ENCODE data around the gene PITHD1.

PITHD1 gene

DNA sequence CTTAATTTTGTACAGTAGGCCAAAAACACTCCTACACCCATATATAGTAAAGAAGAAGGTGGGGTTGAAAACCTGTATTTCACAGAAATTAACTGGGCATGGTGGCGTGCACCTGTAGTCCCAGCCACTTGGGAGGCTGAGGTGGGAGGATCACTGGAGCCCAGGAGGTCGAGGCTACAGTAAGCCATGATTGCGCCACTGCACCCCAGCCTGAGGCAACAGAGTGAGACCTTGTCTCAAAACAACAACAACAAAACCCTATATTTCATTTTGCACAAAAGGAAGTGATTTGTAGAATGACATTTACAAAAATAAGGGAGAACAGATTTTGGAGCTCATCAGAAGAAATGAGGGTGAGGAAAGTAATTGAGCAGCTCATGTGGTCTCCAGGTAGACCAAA, 10.5 kb downstream of the PITHD1 start:
- H3K4me3 ChIP-seq (replicated peaks in 1 of 2; ENCODE audit: low read depth in 2 of 2, low read length in 2 of 2): no peak overlapping the region
- TF ChIP-seq, protein P1, sequence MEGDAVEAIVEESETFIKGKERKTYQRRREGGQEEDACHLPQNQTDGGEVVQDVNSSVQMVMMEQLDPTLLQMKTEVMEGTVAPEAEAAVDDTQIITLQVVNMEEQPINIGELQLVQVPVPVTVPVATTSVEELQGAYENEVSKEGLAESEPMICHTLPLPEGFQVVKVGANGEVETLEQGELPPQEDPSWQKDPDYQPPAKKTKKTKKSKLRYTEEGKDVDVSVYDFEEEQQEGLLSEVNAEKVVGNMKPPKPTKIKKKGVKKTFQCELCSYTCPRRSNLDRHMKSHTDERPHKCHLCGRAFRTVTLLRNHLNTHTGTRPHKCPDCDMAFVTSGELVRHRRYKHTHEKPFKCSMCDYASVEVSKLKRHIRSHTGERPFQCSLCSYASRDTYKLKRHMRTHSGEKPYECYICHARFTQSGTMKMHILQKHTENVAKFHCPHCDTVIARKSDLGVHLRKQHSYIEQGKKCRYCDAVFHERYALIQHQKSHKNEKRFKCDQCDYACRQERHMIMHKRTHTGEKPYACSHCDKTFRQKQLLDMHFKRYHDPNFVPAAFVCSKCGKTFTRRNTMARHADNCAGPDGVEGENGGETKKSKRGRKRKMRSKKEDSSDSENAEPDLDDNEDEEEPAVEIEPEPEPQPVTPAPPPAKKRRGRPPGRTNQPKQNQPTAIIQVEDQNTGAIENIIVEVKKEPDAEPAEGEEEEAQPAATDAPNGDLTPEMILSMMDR (IDR thresholded peaks at IDR 0.05; ENCODE audit: low read depth, low read length): no peak
- DNase-seq (ENCODE audit: low read depth in 2 of 2): no peak

DNA sequence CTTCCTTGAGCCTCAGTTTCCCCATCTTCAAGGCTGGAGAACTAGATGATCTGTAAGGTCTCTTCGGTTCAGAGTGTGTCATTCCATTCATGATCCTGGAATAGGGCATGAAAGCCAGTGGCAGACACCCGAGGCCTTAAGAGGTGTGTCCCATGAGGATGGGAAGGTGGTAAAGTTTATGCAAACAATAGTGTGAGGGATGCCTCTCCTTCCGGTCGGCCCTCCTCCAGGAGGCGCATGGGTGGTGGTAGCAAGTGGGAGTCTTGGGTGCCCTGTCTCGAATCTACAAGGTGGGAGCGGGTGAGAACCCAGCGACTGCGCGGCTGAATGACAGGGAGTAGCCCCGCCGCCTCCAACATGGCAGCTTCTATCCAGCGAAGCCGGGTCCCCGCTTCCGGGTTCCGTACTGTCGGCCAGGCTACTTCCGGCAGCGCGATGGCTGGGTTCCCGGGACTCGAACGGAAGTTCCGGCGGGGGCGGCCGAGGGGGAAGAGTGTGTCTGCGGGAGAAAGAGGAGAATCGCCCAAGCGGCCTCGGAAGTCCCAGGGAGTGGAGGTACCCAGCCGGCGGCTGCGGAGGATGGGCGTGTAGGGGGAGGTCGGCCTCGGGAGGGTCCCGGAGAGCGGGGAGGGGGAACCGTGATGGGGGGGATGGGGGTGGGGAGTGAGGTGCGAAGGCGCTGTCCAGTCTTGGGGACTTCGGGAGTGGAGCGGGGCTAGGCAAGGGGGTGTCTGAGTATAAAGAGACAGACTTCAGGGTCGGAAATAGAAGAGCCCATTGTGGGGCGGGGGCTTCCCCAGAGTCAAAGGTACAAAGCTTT, 12.7 kb downstream of the PITHD1 start, which contains the start of gene LYPLA2:
TSS of gene LYPLA2 (plus strand) at position 450 of the 820 bp plus-strand sequence. CDS start 1,538 bp downstream, outside the sequence.
- TF ChIP-seq, protein P1 (IDR thresholded peaks at IDR 0.05; ENCODE audit: low read depth, low read length): no peak
- peak within 1 kb of the TSS; percentile 88 to 90 for H3K4me3 ChIP-seq (replicated peaks in 1 of 2; ENCODE audit: low read depth in 2 of 2, low read length in 2 of 2)
- DNase-seq (ENCODE audit: low read depth in 2 of 2): peak; percentile 88 to 93

DNA sequence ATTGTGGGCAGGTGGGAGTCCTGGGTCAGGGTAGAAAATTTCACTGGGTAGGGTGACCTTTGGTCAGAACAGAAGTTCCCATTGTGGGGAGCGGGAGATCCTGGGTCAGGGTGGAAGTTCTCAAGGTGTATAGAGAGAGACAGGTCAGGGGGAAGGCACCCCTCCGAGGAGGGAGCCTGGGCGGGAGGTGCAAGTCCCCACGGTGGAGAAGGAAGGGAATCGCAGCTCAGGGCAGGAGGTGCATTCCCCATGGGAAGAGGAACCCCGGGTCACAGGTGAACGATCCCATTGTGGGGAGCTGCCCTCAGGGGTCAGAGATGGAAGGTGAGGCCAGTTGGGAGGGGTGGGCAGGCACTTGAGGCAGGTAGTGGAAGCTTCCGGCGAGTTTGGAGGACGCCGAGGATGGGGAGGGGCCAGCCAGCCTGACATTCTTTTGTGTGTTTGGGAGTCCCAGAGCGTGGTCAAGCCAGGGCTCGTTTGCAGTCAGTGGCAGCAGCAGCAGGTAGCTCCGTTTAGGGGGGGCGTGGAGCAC, 13.4 kb downstream of the PITHD1 start:
- DNase-seq (ENCODE audit: low read depth in 2 of 2): peak; percentile 18 to 32
- TF ChIP-seq, protein P1 (IDR thresholded peaks at IDR 0.05; ENCODE audit: low read depth, low read length): no peak
- H3K4me3 ChIP-seq (replicated peaks in 1 of 2; ENCODE audit: low read depth in 2 of 2, low read length in 2 of 2): peak overlapping the region; percentile 88 to 90

DNA sequence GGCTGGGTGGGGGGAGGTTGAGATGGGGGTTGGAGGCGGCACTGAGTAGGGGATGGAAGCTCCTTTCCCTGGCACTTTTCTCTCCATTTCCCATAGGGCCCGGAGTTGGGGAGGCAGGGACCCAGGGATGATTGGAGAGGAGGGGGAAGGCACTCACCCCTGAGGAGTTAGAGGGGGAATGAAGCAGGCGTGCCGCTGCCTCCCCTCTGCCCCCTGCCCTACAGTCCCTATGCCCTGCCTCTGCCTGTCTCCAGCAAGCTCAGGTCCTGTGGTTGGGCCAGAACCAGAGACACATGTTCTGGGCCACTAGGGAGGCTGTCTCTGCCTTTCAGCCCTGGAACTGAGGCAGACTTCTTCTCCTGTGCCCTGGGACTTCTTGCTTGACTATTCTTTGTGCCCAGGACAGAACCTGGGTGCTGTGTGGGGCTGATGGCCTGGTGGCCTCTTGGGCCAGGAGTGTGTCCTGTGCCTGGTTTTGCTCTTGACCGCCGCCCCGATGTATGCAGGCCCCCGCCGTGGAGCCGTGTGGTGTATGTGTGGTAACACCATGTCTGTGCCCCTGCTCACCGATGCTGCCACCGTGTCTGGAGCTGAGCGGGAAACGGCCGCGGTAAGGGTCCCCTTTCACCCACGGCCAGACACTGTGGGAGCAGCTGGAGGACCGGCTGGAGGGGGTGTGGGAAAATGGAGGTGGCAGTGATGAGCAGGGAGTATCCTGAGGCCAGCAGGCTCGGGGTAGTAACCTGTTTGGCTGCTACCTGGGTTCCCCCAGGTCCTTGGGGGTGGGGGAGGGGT, 14.1 kb downstream of the PITHD1 start:
- no peak for DNase-seq (ENCODE audit: low read depth in 2 of 2)
- peak overlapping the region; percentile 88 to 90 for H3K4me3 ChIP-seq (replicated peaks in 1 of 2; ENCODE audit: low read depth in 2 of 2, low read length in 2 of 2)
- TF ChIP-seq, protein P1 (IDR thresholded peaks at IDR 0.05; ENCODE audit: low read depth, low read length): no peak

DNA sequence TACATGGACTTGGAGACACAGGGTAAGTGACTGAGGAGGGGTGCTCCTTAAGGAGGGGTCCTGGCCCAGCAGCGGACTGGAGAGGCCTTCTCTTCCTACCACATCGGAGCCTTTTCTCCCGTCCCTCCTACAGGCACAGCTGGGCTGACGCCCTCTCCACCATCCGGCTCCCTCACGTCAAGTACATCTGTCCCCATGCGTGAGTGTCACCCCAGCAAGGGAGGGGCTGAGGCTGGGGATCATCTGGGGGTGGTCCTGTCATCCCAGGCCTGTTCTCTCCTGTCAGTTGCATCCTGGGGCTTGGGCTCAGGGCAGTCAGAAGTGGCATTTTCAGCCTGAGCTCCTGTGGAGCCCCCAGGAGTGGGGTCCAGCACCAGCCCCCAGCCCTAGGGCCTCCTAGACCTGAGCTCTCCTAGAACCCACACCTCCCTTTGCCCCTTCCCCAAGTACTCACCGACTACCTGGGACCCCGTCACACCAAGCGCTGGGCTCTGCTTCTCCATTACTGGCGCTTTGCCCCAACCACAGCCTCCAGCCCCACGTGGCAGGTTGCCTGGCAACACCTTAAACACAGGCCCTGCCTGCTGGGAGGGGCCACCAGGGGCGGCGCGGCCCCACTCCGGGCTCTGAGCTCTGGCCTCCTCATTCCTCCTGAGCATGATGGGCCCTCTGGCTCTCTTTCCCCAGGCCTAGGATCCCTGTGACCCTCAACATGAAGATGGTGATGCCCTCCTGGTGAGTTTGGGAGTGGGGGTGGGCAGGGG, 15.0 kb downstream of the PITHD1 start:
- no peak overlapping the region for H3K4me3 ChIP-seq (replicated peaks in 1 of 2; ENCODE audit: low read depth in 2 of 2, low read length in 2 of 2)
- peak; percentile 49 to 53 for DNase-seq (ENCODE audit: low read depth in 2 of 2)
- TF ChIP-seq, protein P1 (IDR thresholded peaks at IDR 0.05; ENCODE audit: low read depth, low read length): no peak
